DND-41 (cell line): Measurements from ENCODE around the gene ZBTB48.
A peak's percentile ranks its signal among the peaks of the same experiment; 100 is the strongest.

Experiments
- ATAC-seq: fragments of 200-7000 bp; cut with Tn5 transposase; 3 replicates; pipeline ENCODE4 v1.9.1; 2021; ENCODE audit warnings: low read depth; ENCODE audit not compliant: insufficient read depth
- DNase-seq: peaks from one replicate; pipeline ENCODE4 v3.0.0-alpha.2; 2020
- H2AFZ ChIP-seq: 2 replicates; pipeline ENCODE4 v1.6.0; 2012; ENCODE audit warnings: low read depth, low read length
- H3K27ac ChIP-seq: 2 replicates; pipeline ENCODE4 v1.5.1; 2012; ENCODE audit warnings: low read length, inconsistent platforms
- H3K27me3 ChIP-seq: fragments of 200-600 bp; sonication (generic); 2 replicates; pipeline ENCODE4 v1.6.0; 2012; ENCODE audit warnings: low read length, mild to moderate bottlenecking, inconsistent platforms; ENCODE audit not compliant: insufficient read depth, poor library complexity
- H3K36me3 ChIP-seq: 2 replicates; pipeline ENCODE4 v1.5.1; 2012; ENCODE audit warnings: low read length, inconsistent platforms; ENCODE audit not compliant: insufficient read depth
- H3K4me1 ChIP-seq: 2 replicates; pipeline ENCODE4 v1.5.1; 2012; ENCODE audit warnings: mild to moderate bottlenecking, low read length; ENCODE audit not compliant: insufficient read depth
- H3K4me2 ChIP-seq: 2 replicates; pipeline ENCODE4 v1.6.0; 2012; ENCODE audit warnings: mild to moderate bottlenecking, moderate library complexity, low read length, inconsistent platforms; ENCODE audit not compliant: insufficient read depth
- H3K4me3 ChIP-seq, 2 experiments: fragments of 200-600 bp in 1 of 2; shearing (Covaris generic) in 1 of 2; 2 replicates each; pipeline ENCODE4 v1.5.1; 2012 to 2016; ENCODE audit warnings: inconsistent platforms in 2 of 2, low read length in 2 of 2, mild to moderate bottlenecking in 2 of 2, low read depth in 1 of 2, moderate library complexity in 1 of 2
- H3K79me2 ChIP-seq: 2 replicates; pipeline ENCODE4 v1.6.0; 2012; ENCODE audit warnings: low read length, inconsistent platforms; ENCODE audit not compliant: insufficient read depth
- H3K9ac ChIP-seq: 2 replicates; pipeline ENCODE4 v1.6.0; 2012; ENCODE audit warnings: low read depth, mild to moderate bottlenecking, inconsistent platforms, low read length, moderate library complexity
- H3K9me3 ChIP-seq: 2 replicates; pipeline ENCODE4 v1.5.1; 2012; ENCODE audit warnings: low read length, moderate library complexity, mild to moderate bottlenecking, inconsistent platforms; ENCODE audit not compliant: insufficient read depth, severe bottlenecking
- H4K20me1 ChIP-seq: 2 replicates; pipeline ENCODE4 v1.6.0; 2012; ENCODE audit warnings: low read length; ENCODE audit not compliant: insufficient read depth
- EZH2 ChIP-seq: IDR thresholded peaks from 3 replicates; pipeline ENCODE4 v1.6.1; 2012; ENCODE audit warnings: borderline replicate concordance, low read depth, mild to moderate bottlenecking, moderate library complexity, low read length, inconsistent platforms; ENCODE audit not compliant: severe bottlenecking
- TF ChIP-seq, protein P1 (sequence below): IDR thresholded peaks from 2 replicates; pipeline ENCODE4 v1.5.1; 2012; ENCODE audit warnings: borderline replicate concordance, low read length, moderate library complexity, mild to moderate bottlenecking; ENCODE audit not compliant: poor library complexity, severe bottlenecking; ENCODE audit errors: extremely low read depth

ZBTB48 gene

GRCh38 chr1:6579374-6580118 is at the start of gene ZBTB48:
Gene ZBTB48, plus strand, starts transcription at chr1:6579994. Its CDS starts 616 bp downstream, at chr1:6580610.
- Histone ChIP-seq H3K36me3 (peaks cover 10% of the 10 kb centered on the region; the same call in 1 of the 2 replicates), H3K79me2 (peaks cover 26% of the 10 kb centered on the region), H3K9ac (peak within 1 kb of the TSS; percentile 75), H3K9me3 (no peaks in the 10 kb centered on the region), H3K27me3 (no peaks in the 10 kb centered on the region), H2AFZ (peak within 1 kb of the TSS; percentile 77), H4K20me1 (peaks cover 16% of the 10 kb centered on the region), H3K27ac (peak within 1 kb of the TSS; percentile 68), H3K4me3 (peak within 1 kb of the TSS; percentile 75 to 96; a peak in 3 of 4 replicates), H3K4me2 (peak within 1 kb of the TSS; percentile 100), H3K4me1 (peaks cover 31% of the 10 kb centered on the region)
- DNase-seq (peak; percentile 97), ATAC-seq (peak; percentile 99)
- TF ChIP-seq EZH2, result no peak
- TF ChIP-seq, protein P1, sequence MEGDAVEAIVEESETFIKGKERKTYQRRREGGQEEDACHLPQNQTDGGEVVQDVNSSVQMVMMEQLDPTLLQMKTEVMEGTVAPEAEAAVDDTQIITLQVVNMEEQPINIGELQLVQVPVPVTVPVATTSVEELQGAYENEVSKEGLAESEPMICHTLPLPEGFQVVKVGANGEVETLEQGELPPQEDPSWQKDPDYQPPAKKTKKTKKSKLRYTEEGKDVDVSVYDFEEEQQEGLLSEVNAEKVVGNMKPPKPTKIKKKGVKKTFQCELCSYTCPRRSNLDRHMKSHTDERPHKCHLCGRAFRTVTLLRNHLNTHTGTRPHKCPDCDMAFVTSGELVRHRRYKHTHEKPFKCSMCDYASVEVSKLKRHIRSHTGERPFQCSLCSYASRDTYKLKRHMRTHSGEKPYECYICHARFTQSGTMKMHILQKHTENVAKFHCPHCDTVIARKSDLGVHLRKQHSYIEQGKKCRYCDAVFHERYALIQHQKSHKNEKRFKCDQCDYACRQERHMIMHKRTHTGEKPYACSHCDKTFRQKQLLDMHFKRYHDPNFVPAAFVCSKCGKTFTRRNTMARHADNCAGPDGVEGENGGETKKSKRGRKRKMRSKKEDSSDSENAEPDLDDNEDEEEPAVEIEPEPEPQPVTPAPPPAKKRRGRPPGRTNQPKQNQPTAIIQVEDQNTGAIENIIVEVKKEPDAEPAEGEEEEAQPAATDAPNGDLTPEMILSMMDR, result no peak

- peaks cover 80% of the 10 kb centered on the region for H3K36me3 ChIP-seq
- no peak overlapping the region for H3K9ac ChIP-seq
- H3K4me2 ChIP-seq, result no peak overlapping the region
- ATAC-seq (no peak), DNase-seq (no peak)
- H3K4me1 ChIP-seq, result no peaks in the 10 kb centered on the region
- H3K27me3 ChIP-seq, result no peaks in the 10 kb centered on the region
- no peak overlapping the region for H3K4me3 ChIP-seq
- H3K9me3 ChIP-seq, result no peaks in the 10 kb centered on the region
- H4K20me1 ChIP-seq, result peaks cover 20% of the 10 kb centered on the region
- no peak overlapping the region for H3K27ac ChIP-seq
- H3K79me2 ChIP-seq, result peaks cover 5% of the 10 kb centered on the region
- no peak overlapping the region for H2AFZ ChIP-seq
- TF ChIP-seq EZH2, result no peak
- TF ChIP-seq, protein P1, result no peak
These were observed 49.2 kb upstream of the ZBTB48 start for GRCh38 chr1:6530504-6531160.

DNA sequence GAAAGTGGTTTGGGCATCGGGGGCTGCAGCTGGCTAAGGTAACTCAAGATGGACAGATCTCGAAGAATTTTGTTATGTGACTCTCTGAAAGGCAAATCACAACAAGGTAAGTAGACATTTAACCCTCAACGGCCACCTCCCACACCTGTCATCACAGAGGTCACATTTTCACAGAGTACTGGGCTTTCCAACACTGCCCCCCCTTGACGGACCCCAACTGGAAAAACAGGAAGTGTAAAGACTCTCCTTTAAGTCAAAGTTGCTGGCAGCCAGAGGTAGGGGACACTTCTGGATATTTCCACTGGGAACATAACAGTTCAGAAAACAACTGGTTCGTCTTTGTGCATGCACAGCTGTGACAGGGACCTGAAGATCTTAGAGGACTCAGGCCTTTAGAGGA is 47.8 kb upstream of the ZBTB48 start:
- ATAC-seq, result no peak
- H3K36me3 ChIP-seq, result peaks cover 75% of the 10 kb centered on the region

More for the DNA sequence above, 47.8 kb upstream of the ZBTB48 start:
- TF ChIP-seq EZH2, result no peak
- TF ChIP-seq, protein P1, result no peak
- Histone ChIP-seq H3K79me2 (peaks cover 5% of the 10 kb centered on the region), H3K9me3 (no peaks in the 10 kb centered on the region), H3K4me1 (no peaks in the 10 kb centered on the region), H3K4me3 (no peak overlapping the region), H3K4me2 (no peak overlapping the region), H3K27me3 (no peaks in the 10 kb centered on the region), H3K27ac (no peak overlapping the region), H2AFZ (no peak overlapping the region), H4K20me1 (peaks cover 17% of the 10 kb centered on the region; the same call in 1 of the 2 replicates), H3K9ac (no peak overlapping the region)
- DNase-seq, result no peak
